Lung (tissue), 12 donors: ENCODE results near the gene KRTCAP2. TPM values are rescaled to one million over a fixed set of nuclear protein-coding genes. Genes with fewer than 3 reads are reported as not detected.
A peak's percentile ranks its signal among the peaks of the same experiment; 100 is the strongest.

Experiments used
- ATAC-seq: fragments of 200-7000 bp; cut with Tn5 transposase; one replicate; pipeline ENCODE4 v1.9.1; 2020; ENCODE audit warnings: moderate number of reproducible peaks; ENCODE audit not compliant: insufficient read depth, low FRiP score
- DNase-seq, 3 donors: peaks; one replicate each; pipeline ENCODE4 v3.0.0-alpha.2; 2013 to 2017
- H3K27ac ChIP-seq, 2 donors: one replicate each; pipeline ENCODE4 v1.5.1; 2013; ENCODE audit warnings: mild to moderate bottlenecking in 2 of 2, moderate library complexity in 2 of 2, control low read depth in 1 of 2, inconsistent platforms in 1 of 2, low read depth in 1 of 2, low read length in 1 of 2
- H3K27me3 ChIP-seq, 3 donors: one replicate each; pipeline ENCODE4 v1.5.1; 2013; ENCODE audit warnings: low read length in 2 of 3; ENCODE audit not compliant: control insufficient read depth in 3 of 3, insufficient read depth in 3 of 3
- H3K36me3 ChIP-seq, 4 donors: one replicate each; pipeline ENCODE4 v1.5.1; 2013; ENCODE audit warnings: low read length in 4 of 4, mild to moderate bottlenecking in 1 of 4, moderate library complexity in 1 of 4; ENCODE audit not compliant: control insufficient read depth in 4 of 4, insufficient read depth in 4 of 4
- H3K4me1 ChIP-seq, 5 donors: one replicate each; pipeline ENCODE4 v1.5.1; 2013; ENCODE audit warnings: low read length in 5 of 5, mild to moderate bottlenecking in 2 of 5, moderate library complexity in 1 of 5; ENCODE audit not compliant: control insufficient read depth in 5 of 5, insufficient read depth in 5 of 5
- H3K4me3 ChIP-seq: one replicate; pipeline ENCODE4 v1.5.1; 2013; ENCODE audit warnings: mild to moderate bottlenecking, control low read depth, moderate library complexity
- H3K9ac ChIP-seq, 2 donors: one replicate each; pipeline ENCODE4 v1.5.1; 2013; ENCODE audit warnings: low read length in 2 of 2, control low read depth in 1 of 2; ENCODE audit not compliant: insufficient read depth in 1 of 2
- H3K9me3 ChIP-seq, 4 donors: one replicate each; pipeline ENCODE4 v1.5.1; 2013; ENCODE audit warnings: low read length in 3 of 4, mild to moderate bottlenecking in 1 of 4, moderate library complexity in 1 of 4; ENCODE audit not compliant: control insufficient read depth in 4 of 4, insufficient read depth in 3 of 4
- CTCF ChIP-seq: IDR thresholded peaks from 2 replicates; pipeline ENCODE4 v1.5.1; 2012; ENCODE audit warnings: mild to moderate bottlenecking; ENCODE audit errors: control extremely low read depth, extremely low read depth
- WGBS, 2 donors: extraction: QIAGEN DNeasy Blood & Tissue Kit; methylation state at CpG; one replicate each; pipeline ENCODE4 v1.1.7; 2013; 5-methylcytosine and 5-hydroxymethylcytosine counted together
- polyA plus RNA-seq, 2 donors: library from polyadenylated mRNA; stranded (reverse); fragments of 200-250 nt; gene quantifications; one replicate each; pipeline ENCODE4 v1.2.1, GENCODE V29; 2013
- total RNA-seq, 2 donors: library from RNA; depleted of rRNA in 1 of 2; stranded (reverse); fragments of >200 nt in 1 of 2; gene quantifications; one replicate each; pipeline ENCODE4 v1.2.1, GENCODE V29; 2014 to 2021
- donor health status: control.
- donor health status: control.
- donor health status: Bipolar disorder and iron deficiency.
- donor health status: healthy.
- donor health status: DM: yes; HTN: yes; CAD: no.

KRTCAP2 gene
- total and polyA plus RNA-seq, 4 donors: 58.2 to 592 (median 190) TPM

GRCh38 chr1:155125511-155125945 lies 47.6 kb downstream of the KRTCAP2 start:
- Histone ChIP-seq H3K9ac (no peak overlapping the region), H3K27ac (peak overlapping the region in 1 of 2 donors; percentile 93), H3K27me3 (peaks cover 0 to 32% (median 29%) of the 10 kb centered on the region in 3 donors), H3K4me1 (peaks cover 0 to 41% (median 24%) of the 10 kb centered on the region in 5 donors), H3K9me3 (peaks cover 0 to 4% (median 0%) of the 10 kb centered on the region in 4 donors), H3K4me3 (no peak overlapping the region), H3K36me3 (no peaks in the 10 kb centered on the region)
- ATAC-seq: no peak
- no peak for TF ChIP-seq CTCF
- WGBS, 2 donors: 70 to 84% methylated on average over 11 of the region's 11 CpGs
- no peak for DNase-seq

GRCh38 chr1:155124503-155125463 lies 48.3 kb downstream of the KRTCAP2 start:
- Histone ChIP-seq H3K9me3 (peaks cover 0 to 4% (median 0%) of the 10 kb centered on the region in 4 donors), H3K4me3 (no peak overlapping the region), H3K4me1 (peaks cover 0 to 38% (median 24%) of the 10 kb centered on the region in 5 donors), H3K9ac (no peak overlapping the region), H3K27ac (peak overlapping the region in 1 of 2 donors; percentile 93), H3K36me3 (no peaks in the 10 kb centered on the region), H3K27me3 (peaks cover 0 to 31% (median 29%) of the 10 kb centered on the region in 3 donors)
- peak in 1 of 3 donors; percentile 24 for DNase-seq
- TF ChIP-seq CTCF: no peak
- ATAC-seq: no peak
- WGBS, 2 donors: 63 to 79% methylated on average over 16 of the region's 16 CpGs

GRCh38 chr1:155123801-155124200 lies 49.3 kb downstream of the KRTCAP2 start:
- Histone ChIP-seq H3K27me3 (peaks cover 0 to 27% (median 24%) of the 10 kb centered on the region in 3 donors), H3K9me3 (peaks cover 0 to 4% (median 0%) of the 10 kb centered on the region in 4 donors), H3K9ac (no peak overlapping the region), H3K4me1 (peaks cover 0 to 28% (median 24%) of the 10 kb centered on the region in 5 donors), H3K27ac (peak overlapping the region in 1 of 2 donors; percentile 44), H3K4me3 (no peak overlapping the region), H3K36me3 (no peaks in the 10 kb centered on the region)
- TF ChIP-seq CTCF: no peak
- no peak for ATAC-seq
- WGBS, 2 donors: 63 to 76% methylated on average over 4 of the region's 4 CpGs
- DNase-seq: no peak
